ENCODE measurements around the gene MIOX.

The MIOX gene

GRCh38 chr22:50488006-50488677 lies 1.5 kb downstream of the MIOX start:
- Histone ChIP-seq H3K4me1 (ENCODE audit: insufficient read depth, insufficient read length) (peaks cover 4% of the 10 kb centered on the region), H3K36me3 (ENCODE audit: insufficient read depth, insufficient read length, low read length) (peaks cover 3% of the 10 kb centered on the region), H3K9ac (ENCODE audit: insufficient read length, low read depth) (no peak overlapping the region), H3K9me3 (ENCODE audit: insufficient read depth, low read length) (no peaks in the 10 kb centered on the region), H3K27me3 (ENCODE audit: insufficient read depth, insufficient read length) (no peaks in the 10 kb centered on the region), H3K4me3 (ENCODE audit: insufficient read length, low read depth) (no peak overlapping the region)
- DNase-seq (ENCODE audit: low read depth, low spot score): no peak
- no peak for TF ChIP-seq YY1 (IDR thresholded peaks at IDR 0.05; ENCODE audit: insufficient read depth, insufficient read length)
- no peak for TF ChIP-seq SUZ12 (IDR thresholded peaks at IDR 0.05; ENCODE audit: extremely low read depth, insufficient read depth, insufficient read length)
- TF ChIP-seq ZNF274 (IDR thresholded peaks at IDR 0.05; ENCODE audit: low read depth, low read length): no peak

- TF ChIP-seq ZNF274 (IDR thresholded peaks at IDR 0.05; ENCODE audit: low read depth, low read length): no peak
- no peak for TF ChIP-seq SUZ12 (IDR thresholded peaks at IDR 0.05; ENCODE audit: extremely low read depth, insufficient read depth, insufficient read length)
- no peaks in the 10 kb centered on the region for H3K36me3 ChIP-seq (ENCODE audit: insufficient read depth, insufficient read length, low read length)
- no peak for DNase-seq (ENCODE audit: low read depth, low spot score)
- H3K27me3 ChIP-seq (ENCODE audit: insufficient read depth, insufficient read length): no peaks in the 10 kb centered on the region
- H3K9me3 ChIP-seq (ENCODE audit: insufficient read depth, low read length): no peaks in the 10 kb centered on the region
- H3K9ac ChIP-seq (ENCODE audit: insufficient read length, low read depth): no peak overlapping the region
- H3K4me3 ChIP-seq (ENCODE audit: insufficient read length, low read depth): no peak overlapping the region
- H3K4me1 ChIP-seq (ENCODE audit: insufficient read depth, insufficient read length): peaks cover 4% of the 10 kb centered on the region
Observed at GRCh38 chr22:50488886-50489285, 2.2 kb downstream of the MIOX start.

DNA sequence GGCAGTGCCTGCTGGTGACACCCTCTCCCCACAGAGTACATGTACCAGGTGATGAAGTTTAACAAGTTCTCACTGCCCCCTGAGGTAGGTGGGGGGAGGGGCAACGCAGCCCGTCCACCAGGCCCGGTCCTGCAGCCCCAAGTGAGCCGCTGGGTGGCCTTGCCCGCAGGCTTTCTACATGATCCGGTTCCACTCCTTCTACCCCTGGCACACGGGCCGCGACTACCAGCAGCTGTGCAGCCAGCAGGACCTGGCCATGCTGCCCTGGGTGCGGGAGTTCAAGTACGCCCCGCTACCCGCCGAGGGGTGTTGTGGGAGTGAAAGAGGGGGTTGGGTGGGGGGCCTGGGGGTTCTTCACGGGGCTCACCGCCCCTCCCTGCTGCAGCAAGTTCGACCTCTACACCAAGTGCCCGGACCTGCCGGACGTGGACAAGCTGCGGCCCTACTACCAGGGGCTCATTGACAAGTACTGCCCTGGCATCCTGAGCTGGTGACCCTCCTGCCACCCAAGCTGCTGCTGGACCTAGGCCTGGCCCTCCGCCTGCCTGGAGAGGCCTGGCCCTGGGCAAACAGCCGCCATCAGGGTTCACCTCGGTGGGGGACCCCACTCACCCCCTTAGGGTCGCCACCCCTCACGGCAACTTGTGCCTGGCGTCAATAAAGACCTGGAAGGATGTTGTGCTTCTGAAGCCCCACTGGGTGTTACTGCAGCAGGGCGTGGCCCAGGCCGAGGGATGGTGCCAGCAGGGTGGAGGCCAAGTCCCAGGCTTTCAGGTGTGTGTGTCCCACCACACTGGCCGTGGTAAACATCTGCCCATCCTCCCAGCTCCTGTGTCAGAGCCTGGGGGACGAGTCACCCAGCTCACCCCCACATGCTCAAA lies 2.9 kb downstream of the MIOX start:
- Histone ChIP-seq H3K4me1 (ENCODE audit: insufficient read depth, insufficient read length) (no peaks in the 10 kb centered on the region), H3K4me3 (ENCODE audit: insufficient read length, low read depth) (no peak overlapping the region)
- DNase-seq (ENCODE audit: low read depth, low spot score): no peak

DNA sequence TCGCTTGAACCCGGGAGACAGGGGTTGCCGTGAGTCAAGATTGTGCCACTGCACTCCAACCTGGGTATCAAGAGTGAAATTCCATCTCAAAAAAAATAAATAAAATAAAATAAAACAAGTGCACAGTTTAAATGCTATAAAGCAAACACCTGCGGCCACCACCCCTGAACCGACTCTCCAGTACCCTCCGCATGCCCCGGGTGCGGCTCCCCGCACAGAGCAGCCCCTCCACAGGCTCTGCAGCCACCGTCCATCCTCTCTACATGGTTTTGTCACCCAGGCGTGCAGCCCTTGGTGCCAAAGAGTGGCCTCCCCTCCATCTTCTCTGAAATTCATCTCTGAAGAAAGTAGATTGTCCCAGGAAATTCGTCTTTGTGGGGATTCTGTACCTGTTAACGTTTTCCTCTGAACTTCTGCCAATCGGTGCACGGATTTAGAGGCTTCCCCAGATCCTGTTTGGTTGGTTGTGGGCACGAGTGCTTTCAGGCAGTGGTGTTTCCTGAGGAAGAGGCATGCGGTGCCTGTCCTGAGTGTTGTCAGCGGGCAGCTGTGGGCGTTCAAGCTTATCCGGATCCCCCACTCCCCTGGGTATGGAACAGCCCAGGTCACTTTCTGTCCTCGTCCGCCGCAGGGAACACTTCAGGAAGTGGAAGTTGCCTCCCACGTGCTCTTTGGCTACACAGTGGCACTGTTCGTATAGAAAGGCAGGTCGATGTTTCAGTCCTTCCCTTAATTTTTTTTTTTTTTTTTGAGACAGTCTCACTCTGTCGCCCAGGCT lies 4.1 kb downstream of the MIOX start:
- TF ChIP-seq SUZ12 (IDR thresholded peaks at IDR 0.05; ENCODE audit: extremely low read depth, insufficient read depth, insufficient read length) (no peak), YY1 (IDR thresholded peaks at IDR 0.05; ENCODE audit: insufficient read depth, insufficient read length) (no peak), ZNF274 (IDR thresholded peaks at IDR 0.05; ENCODE audit: low read depth, low read length) (no peak)
- H3K9me3 ChIP-seq (ENCODE audit: insufficient read depth, low read length): no peaks in the 10 kb centered on the region
- no peaks in the 10 kb centered on the region for H3K36me3 ChIP-seq (ENCODE audit: insufficient read depth, insufficient read length, low read length)
- H3K4me3 ChIP-seq (ENCODE audit: insufficient read length, low read depth): no peak overlapping the region
- H3K27me3 ChIP-seq (ENCODE audit: insufficient read depth, insufficient read length): no peaks in the 10 kb centered on the region
- no peak overlapping the region for H3K9ac ChIP-seq (ENCODE audit: insufficient read length, low read depth)
- H3K4me1 ChIP-seq (ENCODE audit: insufficient read depth, insufficient read length): no peaks in the 10 kb centered on the region
- DNase-seq (ENCODE audit: low read depth, low spot score): no peak

More for the DNA sequence above, 2.9 kb downstream of the MIOX start:
- Histone ChIP-seq H3K9me3 (ENCODE audit: insufficient read depth, low read length) (no peaks in the 10 kb centered on the region), H3K27me3 (ENCODE audit: insufficient read depth, insufficient read length) (no peaks in the 10 kb centered on the region), H3K36me3 (ENCODE audit: insufficient read depth, insufficient read length, low read length) (no peaks in the 10 kb centered on the region), H3K9ac (ENCODE audit: insufficient read length, low read depth) (peak overlapping the region; percentile 21)
- TF ChIP-seq YY1 (IDR thresholded peaks at IDR 0.05; ENCODE audit: insufficient read depth, insufficient read length): no peak
- TF ChIP-seq SUZ12 (IDR thresholded peaks at IDR 0.05; ENCODE audit: extremely low read depth, insufficient read depth, insufficient read length): no peak
- no peak for TF ChIP-seq ZNF274 (IDR thresholded peaks at IDR 0.05; ENCODE audit: low read depth, low read length)

DNA sequence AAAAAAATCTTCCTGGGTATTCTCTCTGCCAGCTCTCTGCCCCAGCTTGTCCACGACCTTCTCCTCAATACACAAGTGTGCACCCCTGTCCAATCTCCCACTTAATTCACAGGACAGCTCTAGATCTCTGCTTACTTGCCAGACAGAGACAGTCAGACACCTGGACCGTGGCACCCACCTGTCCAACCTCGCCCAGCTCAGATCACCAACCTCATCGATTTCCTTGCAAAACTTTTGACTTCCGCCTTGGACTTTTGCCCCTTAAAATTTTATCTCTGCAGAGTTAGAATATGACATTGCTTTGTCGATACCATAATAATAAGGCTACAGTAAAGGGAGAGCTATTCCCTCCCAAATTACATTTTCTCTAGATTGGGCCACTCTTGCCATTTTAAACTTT lies 10.4 kb downstream of the MIOX start:
- Histone ChIP-seq H3K27me3 (ENCODE audit: insufficient read depth, insufficient read length) (no peaks in the 10 kb centered on the region), H3K36me3 (ENCODE audit: insufficient read depth, insufficient read length, low read length) (peaks cover 3% of the 10 kb centered on the region), H3K4me1 (ENCODE audit: insufficient read depth, insufficient read length) (no peaks in the 10 kb centered on the region), H3K4me3 (ENCODE audit: insufficient read length, low read depth) (no peak overlapping the region), H3K9me3 (ENCODE audit: insufficient read depth, low read length) (no peaks in the 10 kb centered on the region), H3K9ac (ENCODE audit: insufficient read length, low read depth) (no peak overlapping the region)
- DNase-seq (ENCODE audit: low read depth, low spot score): no peak
- TF ChIP-seq SUZ12 (IDR thresholded peaks at IDR 0.05; ENCODE audit: extremely low read depth, insufficient read depth, insufficient read length) (no peak), ZNF274 (IDR thresholded peaks at IDR 0.05; ENCODE audit: low read depth, low read length) (no peak), YY1 (IDR thresholded peaks at IDR 0.05; ENCODE audit: insufficient read depth, insufficient read length) (no peak)

DNA sequence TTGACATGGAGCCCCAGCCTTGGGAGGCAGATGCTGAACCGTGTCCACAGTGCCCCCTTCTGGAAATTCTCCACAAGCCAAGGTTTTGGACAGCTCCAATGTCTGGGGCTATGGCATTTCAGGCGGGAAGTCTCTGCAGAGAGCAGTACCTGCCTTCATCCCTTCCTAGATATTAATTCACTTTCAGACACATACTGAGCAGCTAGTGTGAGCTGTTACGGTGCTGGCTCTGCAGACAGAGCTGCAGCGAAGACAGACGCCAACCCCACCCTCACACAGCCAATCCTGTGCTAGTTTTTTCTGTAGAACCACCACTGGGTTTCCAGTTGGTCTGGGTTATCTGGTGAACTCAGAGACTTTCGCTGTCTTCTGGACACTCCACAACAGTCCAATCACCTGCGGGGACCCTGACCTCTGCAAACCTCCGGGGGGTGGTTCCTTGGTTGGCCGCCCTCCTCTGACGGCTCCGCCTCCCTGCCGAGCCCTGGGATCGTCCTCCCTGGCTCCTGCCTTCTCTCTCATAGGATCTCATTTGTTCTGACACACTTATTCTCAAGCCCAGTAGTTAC lies 11.7 kb downstream of the MIOX start:
- H3K4me1 ChIP-seq (ENCODE audit: insufficient read depth, insufficient read length): no peaks in the 10 kb centered on the region
- TF ChIP-seq SUZ12 (IDR thresholded peaks at IDR 0.05; ENCODE audit: extremely low read depth, insufficient read depth, insufficient read length) (no peak), ZNF274 (IDR thresholded peaks at IDR 0.05; ENCODE audit: low read depth, low read length) (no peak), YY1 (IDR thresholded peaks at IDR 0.05; ENCODE audit: insufficient read depth, insufficient read length) (no peak)
- peak; percentile 48 for DNase-seq (ENCODE audit: low read depth, low spot score)
- H3K4me3 ChIP-seq (ENCODE audit: insufficient read length, low read depth): no peak overlapping the region
- no peaks in the 10 kb centered on the region for H3K9me3 ChIP-seq (ENCODE audit: insufficient read depth, low read length)
- no peak overlapping the region for H3K9ac ChIP-seq (ENCODE audit: insufficient read length, low read depth)
- H3K36me3 ChIP-seq (ENCODE audit: insufficient read depth, insufficient read length, low read length): peaks cover 16% of the 10 kb centered on the region
- H3K27me3 ChIP-seq (ENCODE audit: insufficient read depth, insufficient read length): no peaks in the 10 kb centered on the region

Measured in NT2/D1 (cell line).